Neuron (in vitro differentiated cells): ENCODE data around the gene DUSP1.

Experiments
- H2AFZ ChIP-seq: one replicate; pipeline ENCODE4 v1.6.1; 2013; ENCODE audit warnings: low read depth, mild to moderate bottlenecking, inconsistent platforms, low read length, moderate library complexity
- H3K27me3 ChIP-seq: one replicate; pipeline ENCODE4 v1.6.1; 2013; ENCODE audit warnings: low read length; ENCODE audit not compliant: insufficient read depth
- H3K36me3 ChIP-seq: one replicate; pipeline ENCODE4 v1.6.1; 2013; ENCODE audit warnings: low read length; ENCODE audit not compliant: insufficient read depth
- H3K4me1 ChIP-seq: one replicate; pipeline ENCODE4 v1.6.1; 2013; ENCODE audit warnings: low read length; ENCODE audit not compliant: insufficient read depth
- H3K4me3 ChIP-seq: 2 replicates; pipeline ENCODE4 v1.5.1; 2013; ENCODE audit warnings: mild to moderate bottlenecking, low read length, moderate library complexity
- H3K9me3 ChIP-seq: one replicate; pipeline ENCODE4 v1.6.1; 2013; ENCODE audit warnings: low read length

The DUSP1 gene

GRCh38 chr5:172758834-172759149, 12.2 kb downstream of the DUSP1 start:
- no peak overlapping the region for H3K4me3 ChIP-seq

DNA sequence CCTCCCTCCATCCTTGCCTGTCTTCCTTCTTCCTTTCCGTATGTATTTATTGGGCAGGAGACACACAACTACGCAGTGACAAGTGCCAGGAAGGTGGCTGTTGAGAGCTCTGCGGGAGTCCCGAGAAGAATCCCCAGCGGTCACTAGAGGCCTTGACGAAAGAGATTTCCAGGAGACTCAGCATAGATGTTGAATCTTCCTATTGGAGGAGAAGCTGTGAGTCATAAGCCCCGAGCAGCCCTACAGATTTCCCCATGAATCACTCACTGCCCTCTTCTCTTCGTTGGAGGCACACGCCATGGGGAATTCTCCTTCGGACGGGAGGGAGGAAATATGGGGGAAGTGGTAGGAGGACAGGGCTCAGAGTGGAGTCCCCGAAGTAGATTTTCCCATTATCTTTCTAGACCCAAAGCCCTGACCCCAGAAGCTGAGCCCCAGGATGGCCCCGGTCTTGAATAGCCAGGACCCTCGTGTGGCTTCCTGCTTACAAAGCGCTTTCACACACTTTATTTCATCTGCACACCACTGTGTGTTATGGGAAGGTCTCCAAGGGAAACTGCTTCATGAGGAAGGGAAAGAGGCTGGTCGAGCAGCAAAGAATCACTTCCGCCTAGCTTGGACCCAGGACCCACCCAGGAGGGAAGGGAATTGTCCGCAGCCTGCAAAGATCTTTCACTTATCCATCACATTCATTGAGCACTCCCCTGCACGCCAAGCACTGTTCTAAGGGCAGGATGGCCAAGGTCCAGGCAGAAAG, 12.7 kb downstream of the DUSP1 start:
- Histone ChIP-seq H3K4me3 (no peak overlapping the region), H2AFZ (peak overlapping the region; percentile 32), H3K27me3 (no peaks in the 10 kb centered on the region), H3K4me1 (peaks cover 9% of the 10 kb centered on the region), H3K36me3 (no peaks in the 10 kb centered on the region), H3K9me3 (peaks cover 2% of the 10 kb centered on the region)

More at GRCh38 chr5:172758834-172759149, 12.2 kb downstream of the DUSP1 start:
- no peak overlapping the region for H2AFZ ChIP-seq
- no peaks in the 10 kb centered on the region for H3K27me3 ChIP-seq
- no peaks in the 10 kb centered on the region for H3K36me3 ChIP-seq
- H3K9me3 ChIP-seq, result peaks cover 2% of the 10 kb centered on the region
- peaks cover 9% of the 10 kb centered on the region for H3K4me1 ChIP-seq

GRCh38 chr5:172757394-172758010, 13.5 kb downstream of the DUSP1 start:
- no peaks in the 10 kb centered on the region for H3K36me3 ChIP-seq
- peak overlapping the region; percentile 32 for H2AFZ ChIP-seq
- peaks cover 9% of the 10 kb centered on the region for H3K4me1 ChIP-seq
- no peak overlapping the region for H3K4me3 ChIP-seq
- no peaks in the 10 kb centered on the region for H3K27me3 ChIP-seq
- H3K9me3 ChIP-seq, result peaks cover 2% of the 10 kb centered on the region

- H2AFZ ChIP-seq, result no peak overlapping the region
- H3K4me3 ChIP-seq, result no peak overlapping the region
- H3K4me1 ChIP-seq, result peaks cover 9% of the 10 kb centered on the region
- H3K9me3 ChIP-seq, result peaks cover 2% of the 10 kb centered on the region
- no peaks in the 10 kb centered on the region for H3K36me3 ChIP-seq
- no peaks in the 10 kb centered on the region for H3K27me3 ChIP-seq
Observed at GRCh38 chr5:172756764-172757393, 14.1 kb downstream of the DUSP1 start.

DNA sequence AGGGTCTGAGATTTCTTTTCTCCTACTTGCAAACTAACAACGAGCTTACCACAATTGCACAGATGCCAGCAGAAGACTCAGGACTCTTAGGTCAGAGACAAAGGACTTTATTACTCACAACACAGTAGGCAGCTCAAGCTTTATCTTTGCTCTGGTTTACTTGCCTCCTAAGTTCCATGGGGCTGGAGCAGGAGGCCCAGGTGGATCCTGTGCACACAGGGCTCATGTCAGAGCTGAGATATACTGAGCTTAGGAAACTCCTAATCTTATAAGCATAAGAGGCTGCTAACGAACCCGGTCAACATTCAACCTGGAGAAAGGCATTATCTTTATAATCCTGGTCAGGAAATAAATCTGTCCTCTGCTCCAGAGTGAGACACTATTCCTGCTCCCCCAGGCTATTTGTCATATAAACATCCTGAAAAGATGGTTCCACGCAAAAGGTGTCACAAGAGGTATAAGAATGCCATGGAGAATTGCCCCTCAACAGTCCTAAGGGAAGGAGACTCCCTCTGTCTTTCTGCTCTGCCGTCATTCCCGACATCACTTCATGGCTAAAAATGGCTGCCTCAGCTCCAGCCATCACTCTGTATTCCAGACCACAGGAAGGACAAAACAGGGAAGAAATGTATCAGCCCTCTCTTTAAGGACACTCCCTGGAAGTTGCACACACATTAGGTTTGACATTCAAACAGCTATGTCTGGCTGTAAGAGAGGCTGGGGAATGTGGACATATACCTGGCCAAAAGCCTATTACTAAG, 16.2 kb downstream of the DUSP1 start:
- no peaks in the 10 kb centered on the region for H3K27me3 ChIP-seq
- H3K9me3 ChIP-seq, result peaks cover 2% of the 10 kb centered on the region
- no peak overlapping the region for H2AFZ ChIP-seq
- no peaks in the 10 kb centered on the region for H3K36me3 ChIP-seq
- no peak overlapping the region for H3K4me3 ChIP-seq
- H3K4me1 ChIP-seq, result peaks cover 9% of the 10 kb centered on the region

GRCh38 chr5:172753101-172753500, 17.9 kb downstream of the DUSP1 start:
- Histone ChIP-seq H3K27me3 (no peaks in the 10 kb centered on the region), H2AFZ (no peak overlapping the region)

GRCh38 chr5:172751761-172752510, 19.1 kb downstream of the DUSP1 start:
- Histone ChIP-seq H3K27me3 (no peaks in the 10 kb centered on the region), H3K4me3 (no peak overlapping the region), H3K36me3 (no peaks in the 10 kb centered on the region), H3K9me3 (peaks cover 5% of the 10 kb centered on the region), H2AFZ (no peak overlapping the region), H3K4me1 (no peaks in the 10 kb centered on the region)

More at GRCh38 chr5:172753101-172753500, 17.9 kb downstream of the DUSP1 start:
- Histone ChIP-seq H3K4me1 (peaks cover 3% of the 10 kb centered on the region), H3K36me3 (no peaks in the 10 kb centered on the region), H3K4me3 (no peak overlapping the region), H3K9me3 (peaks cover 5% of the 10 kb centered on the region)

- no peaks in the 10 kb centered on the region for H3K27me3 ChIP-seq
- no peak overlapping the region for H2AFZ ChIP-seq
- no peak overlapping the region for H3K4me3 ChIP-seq
- no peaks in the 10 kb centered on the region for H3K36me3 ChIP-seq
- H3K4me1 ChIP-seq, result no peaks in the 10 kb centered on the region
- H3K9me3 ChIP-seq, result peaks cover 5% of the 10 kb centered on the region
Observed at GRCh38 chr5:172749881-172750633, 20.9 kb downstream of the DUSP1 start.

- Histone ChIP-seq H3K9me3 (peaks cover 5% of the 10 kb centered on the region), H2AFZ (no peak overlapping the region), H3K27me3 (no peaks in the 10 kb centered on the region), H3K36me3 (no peaks in the 10 kb centered on the region), H3K4me1 (no peaks in the 10 kb centered on the region), H3K4me3 (no peak overlapping the region)
Observed at GRCh38 chr5:172749076-172749475, 21.9 kb downstream of the DUSP1 start.

DNA sequence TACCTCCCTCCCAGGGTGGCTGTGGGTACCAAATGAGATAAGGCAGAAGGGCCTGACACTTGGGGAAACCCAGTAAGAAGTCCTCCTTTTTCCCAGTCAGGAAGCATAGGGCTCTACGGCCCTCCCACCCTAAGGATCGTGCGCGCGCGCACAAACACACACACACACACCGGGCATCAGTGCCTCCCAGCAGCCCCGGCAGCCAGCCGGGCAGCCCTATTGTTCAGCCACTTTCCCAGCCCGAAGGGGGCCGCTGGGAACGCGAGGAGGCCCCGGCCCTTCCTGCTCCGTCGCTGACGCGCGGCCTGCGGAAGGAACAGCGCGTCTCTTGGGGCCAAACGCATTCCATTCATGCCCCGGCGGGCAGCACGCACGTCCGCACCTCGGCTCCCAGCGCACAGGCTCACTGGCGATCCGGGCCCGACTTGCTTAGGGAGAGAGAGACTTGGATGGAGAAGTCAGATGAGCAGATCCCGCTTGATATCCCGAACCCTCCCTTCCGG, 22.6 kb downstream of the DUSP1 start:
- Histone ChIP-seq H2AFZ (no peak overlapping the region), H3K27me3 (no peaks in the 10 kb centered on the region), H3K4me3 (no peak overlapping the region), H3K9me3 (peaks cover 5% of the 10 kb centered on the region), H3K4me1 (no peaks in the 10 kb centered on the region), H3K36me3 (no peaks in the 10 kb centered on the region)

- Histone ChIP-seq H3K36me3 (no peaks in the 10 kb centered on the region), H3K4me3 (no peak overlapping the region)
Observed at GRCh38 chr5:172747471-172747870, 23.5 kb downstream of the DUSP1 start.

DNA sequence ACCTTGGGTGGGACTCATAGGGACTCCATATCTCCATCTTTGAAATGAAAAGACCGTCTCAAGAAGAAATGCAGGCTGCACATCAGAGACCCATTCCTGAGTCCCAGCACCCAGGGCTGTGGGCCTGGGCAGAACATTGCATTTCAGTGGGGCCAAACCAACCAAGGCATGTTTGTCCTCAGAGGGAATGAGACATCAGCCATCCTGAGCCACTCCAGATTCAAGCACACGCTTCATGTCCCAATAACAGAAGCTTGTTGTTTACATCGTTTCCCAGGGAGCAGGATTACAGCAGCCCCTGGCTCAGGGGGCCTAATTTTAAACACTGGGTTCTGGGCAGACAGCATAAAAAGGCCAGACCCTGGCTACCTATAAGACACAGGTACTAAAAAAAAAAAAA, 24.3 kb downstream of the DUSP1 start:
- Histone ChIP-seq H3K36me3 (no peaks in the 10 kb centered on the region), H3K27me3 (no peaks in the 10 kb centered on the region)

More at GRCh38 chr5:172747471-172747870, 23.5 kb downstream of the DUSP1 start:
- H2AFZ ChIP-seq, result no peak overlapping the region
- H3K4me1 ChIP-seq, result no peaks in the 10 kb centered on the region
- H3K27me3 ChIP-seq, result no peaks in the 10 kb centered on the region
- peaks cover 5% of the 10 kb centered on the region for H3K9me3 ChIP-seq

More for the DNA sequence above, 24.3 kb downstream of the DUSP1 start:
- H2AFZ ChIP-seq, result no peak overlapping the region
- peaks cover 5% of the 10 kb centered on the region for H3K9me3 ChIP-seq
- no peaks in the 10 kb centered on the region for H3K4me1 ChIP-seq
- no peak overlapping the region for H3K4me3 ChIP-seq
